Measurements from ENCODE around the gene NUDT21.
"Not testable (repeated sequence)": the region's sequence is repeated elsewhere in the genome, so short reads cannot be mapped to it uniquely, and the experiment has no call there.

The NUDT21 gene

GRCh38 chr16:56415875-56416274, 35.3 kb downstream of the NUDT21 start:
- peaks cover 3% of the 10 kb centered on the region for H3K36me3 Mint-ChIP-seq (ENCODE audit: low read depth)
- H3K9me3 Mint-ChIP-seq = no peaks in the 10 kb centered on the region
- no peak overlapping the region for H3K4me3 Mint-ChIP-seq
- H3K27ac Mint-ChIP-seq = no peak overlapping the region
- H3K4me1 Mint-ChIP-seq (ENCODE audit: low read depth) = peaks cover 15% of the 10 kb centered on the region
- no peaks in the 10 kb centered on the region for H3K27me3 Mint-ChIP-seq (ENCODE audit: low read depth)

DNA sequence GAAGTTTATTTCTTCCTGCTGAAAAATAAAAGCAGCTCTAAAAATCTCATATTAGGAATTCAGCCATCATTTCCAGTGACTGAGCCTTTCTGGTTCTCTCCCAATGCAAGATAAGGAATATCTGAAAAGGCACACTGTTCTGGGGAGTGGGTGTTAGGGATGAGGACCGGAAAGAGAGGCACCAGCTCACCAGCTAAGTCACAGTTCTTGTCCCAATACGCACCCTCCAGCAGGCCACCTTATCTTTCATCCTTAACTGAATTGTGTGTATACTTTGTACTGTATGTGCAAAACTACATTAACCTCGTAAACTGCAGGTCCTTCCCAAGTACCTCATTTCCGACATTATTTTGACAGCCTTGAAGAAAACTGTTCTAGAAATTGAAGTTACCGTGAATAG, 36.8 kb downstream of the NUDT21 start:
- Mint-ChIP-seq H3K4me1 (ENCODE audit: low read depth) (peaks cover 8% of the 10 kb centered on the region), H3K27ac (no peak overlapping the region), H3K4me3 (no peak overlapping the region), H3K9me3 (no peaks in the 10 kb centered on the region), H3K27me3 (ENCODE audit: low read depth) (no peaks in the 10 kb centered on the region), H3K36me3 (ENCODE audit: low read depth) (peaks cover 3% of the 10 kb centered on the region)

GRCh38 chr16:56413381-56413780, 37.8 kb downstream of the NUDT21 start:
- H3K36me3 Mint-ChIP-seq (ENCODE audit: low read depth) = peaks cover 7% of the 10 kb centered on the region

DNA sequence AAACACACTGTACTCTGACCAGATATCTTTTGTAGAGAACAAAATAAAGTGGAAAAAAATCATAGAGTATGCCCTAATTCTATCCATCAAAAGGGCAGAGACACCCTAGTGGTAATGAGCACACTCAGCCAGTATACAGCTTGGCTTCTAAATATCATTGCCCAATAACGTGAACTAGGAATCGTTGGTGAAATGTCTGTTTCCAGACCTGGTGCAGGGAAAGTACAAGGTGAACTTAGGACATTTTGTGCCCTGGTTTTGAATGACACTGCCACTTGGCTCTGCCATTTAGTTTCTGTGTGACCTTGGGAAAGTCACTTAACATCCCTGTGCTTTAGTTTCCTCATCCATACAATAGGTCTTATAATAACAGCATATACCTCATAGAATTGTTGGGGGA, 39.5 kb downstream of the NUDT21 start:
- no peaks in the 10 kb centered on the region for H3K27me3 Mint-ChIP-seq (ENCODE audit: low read depth)
- peaks cover 8% of the 10 kb centered on the region for H3K4me1 Mint-ChIP-seq (ENCODE audit: low read depth)
- H3K36me3 Mint-ChIP-seq (ENCODE audit: low read depth) = peaks cover 9% of the 10 kb centered on the region
- H3K4me3 Mint-ChIP-seq = no peak overlapping the region
- H3K9me3 Mint-ChIP-seq = no peaks in the 10 kb centered on the region
- H3K27ac Mint-ChIP-seq = no peak overlapping the region

More at GRCh38 chr16:56413381-56413780, 37.8 kb downstream of the NUDT21 start:
- H3K9me3 Mint-ChIP-seq = no peaks in the 10 kb centered on the region
- H3K27ac Mint-ChIP-seq = no peak overlapping the region
- peaks cover 8% of the 10 kb centered on the region for H3K4me1 Mint-ChIP-seq (ENCODE audit: low read depth)
- H3K4me3 Mint-ChIP-seq = no peak overlapping the region
- H3K27me3 Mint-ChIP-seq (ENCODE audit: low read depth) = no peaks in the 10 kb centered on the region

DNA sequence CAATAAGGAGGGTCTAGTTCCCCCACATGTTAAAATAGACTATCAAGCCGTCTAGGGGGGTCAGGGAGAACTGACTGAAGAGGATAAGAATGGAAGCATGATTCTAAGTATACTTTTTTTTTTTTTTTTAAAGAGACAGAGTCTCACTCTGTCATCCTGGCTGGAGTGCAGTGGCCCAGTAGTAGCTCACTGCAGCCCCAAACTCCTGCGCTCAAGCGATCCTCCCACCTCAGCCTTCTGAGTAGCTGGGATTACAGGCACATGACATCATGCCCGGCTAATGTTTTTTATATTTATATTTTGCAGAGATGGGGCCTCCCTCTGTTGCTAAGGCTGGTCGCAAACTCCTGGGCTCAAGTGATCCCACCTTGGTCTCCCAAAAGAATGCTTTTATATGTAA, 40.0 kb downstream of the NUDT21 start:
- Mint-ChIP-seq H3K36me3 (ENCODE audit: low read depth) (peaks cover 9% of the 10 kb centered on the region), H3K4me1 (ENCODE audit: low read depth) (peaks cover 8% of the 10 kb centered on the region), H3K4me3 (no peak overlapping the region), H3K27ac (no peak overlapping the region), H3K9me3 (no peaks in the 10 kb centered on the region), H3K27me3 (ENCODE audit: low read depth) (no peaks in the 10 kb centered on the region)

DNA sequence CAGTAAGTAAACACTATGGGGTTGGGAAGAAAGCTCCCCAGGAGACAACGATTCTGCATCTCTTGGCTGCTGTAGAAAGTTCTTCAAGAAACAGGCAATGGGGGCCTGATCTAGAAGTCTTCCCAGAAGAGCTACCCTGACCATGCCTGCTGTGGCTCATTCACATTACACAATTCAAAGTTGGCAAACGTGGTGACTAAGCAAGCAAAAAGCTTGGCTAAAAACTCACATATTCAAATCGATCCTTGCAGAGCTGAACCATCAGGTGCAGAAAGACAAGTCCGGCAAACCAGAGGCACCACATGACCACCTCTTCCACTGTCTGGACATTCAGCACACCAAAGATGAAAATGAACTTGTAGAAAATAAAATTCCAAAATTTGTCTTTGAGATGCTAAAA, 41.9 kb downstream of the NUDT21 start:
- no peaks in the 10 kb centered on the region for H3K27me3 Mint-ChIP-seq (ENCODE audit: low read depth)
- H3K4me3 Mint-ChIP-seq = no peak overlapping the region
- peaks cover 18% of the 10 kb centered on the region for H3K36me3 Mint-ChIP-seq (ENCODE audit: low read depth)
- peaks cover 5% of the 10 kb centered on the region for H3K4me1 Mint-ChIP-seq (ENCODE audit: low read depth)
- no peak overlapping the region for H3K27ac Mint-ChIP-seq
- no peaks in the 10 kb centered on the region for H3K9me3 Mint-ChIP-seq

DNA sequence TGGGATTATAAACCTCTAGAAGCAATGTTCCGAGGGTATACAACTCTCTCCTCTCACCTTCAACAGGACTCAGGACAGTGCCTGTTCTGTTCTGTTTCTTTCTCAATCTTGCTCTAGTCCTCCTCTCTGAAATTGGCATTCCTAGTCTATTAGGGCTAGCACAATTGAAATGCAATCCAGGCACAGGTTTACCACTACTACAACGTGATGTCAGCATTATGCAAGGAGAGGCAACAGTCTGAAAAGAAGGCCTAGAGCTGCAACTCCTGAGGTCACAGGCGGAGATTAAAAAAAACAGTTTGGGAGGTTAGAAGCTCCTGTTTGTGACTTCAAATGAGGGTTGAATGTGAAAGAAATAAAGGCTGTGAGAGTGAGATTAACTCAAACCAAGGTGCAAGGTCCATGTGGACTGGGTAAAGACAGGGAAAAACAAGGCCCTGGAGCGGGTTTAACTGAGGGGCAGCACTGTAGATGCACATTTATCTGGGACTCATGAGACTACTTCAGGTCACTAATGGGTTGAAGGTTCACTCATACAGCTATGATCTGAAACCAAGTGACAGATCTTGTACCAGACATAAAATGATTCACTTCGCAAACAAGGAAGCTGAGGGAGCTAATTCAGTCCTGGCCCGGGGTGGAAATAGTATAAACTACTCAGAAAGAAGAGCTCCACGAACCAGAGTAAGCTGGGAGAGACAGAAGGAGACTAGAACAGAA, 42.6 kb downstream of the NUDT21 start:
- H3K36me3 Mint-ChIP-seq (ENCODE audit: low read depth) = peaks cover 18% of the 10 kb centered on the region
- peaks cover 5% of the 10 kb centered on the region for H3K4me1 Mint-ChIP-seq (ENCODE audit: low read depth)
- H3K27ac Mint-ChIP-seq = no peak overlapping the region
- no peaks in the 10 kb centered on the region for H3K9me3 Mint-ChIP-seq
- H3K27me3 Mint-ChIP-seq (ENCODE audit: low read depth) = no peaks in the 10 kb centered on the region
- no peak overlapping the region for H3K4me3 Mint-ChIP-seq

DNA sequence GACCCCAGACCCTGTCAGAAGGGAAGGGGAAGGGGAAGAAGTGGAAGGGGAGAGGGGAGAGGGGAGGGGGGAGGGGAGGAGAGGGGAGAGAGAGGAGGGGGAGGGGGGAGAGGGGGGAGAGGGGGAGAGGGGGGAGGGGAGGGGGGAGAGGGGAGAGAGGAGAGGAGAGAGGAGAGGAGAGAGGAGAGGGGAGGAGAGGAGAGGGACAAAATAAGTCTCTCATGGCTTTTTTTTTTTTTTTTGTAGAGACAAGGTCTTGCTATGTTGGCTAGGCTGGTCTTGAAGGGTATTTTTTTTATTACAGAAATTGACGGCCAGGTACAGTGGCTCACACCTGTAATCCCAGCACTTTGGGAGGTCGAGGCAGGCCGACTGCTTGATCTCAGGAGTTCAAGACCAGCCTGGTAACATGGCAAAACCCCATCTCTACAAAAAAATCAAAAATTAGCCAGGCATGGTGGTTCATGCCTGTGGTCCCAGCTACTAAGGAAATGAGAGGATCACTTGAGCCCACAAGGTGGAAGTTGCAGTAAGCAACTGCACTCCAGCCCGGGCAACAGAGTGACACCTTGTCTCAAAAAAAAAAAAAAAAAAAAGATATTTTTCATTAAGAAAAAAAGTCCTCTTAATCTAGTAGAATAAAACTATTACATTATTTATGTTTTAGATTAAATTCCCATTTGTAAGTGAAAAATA, 45.0 kb downstream of the NUDT21 start:
- peaks cover 24% of the 10 kb centered on the region for H3K36me3 Mint-ChIP-seq (ENCODE audit: low read depth)
- H3K27ac Mint-ChIP-seq = no peak overlapping the region

GRCh38 chr16:56401482-56401881, 49.6 kb downstream of the NUDT21 start:
- H3K36me3 Mint-ChIP-seq (ENCODE audit: low read depth) = peaks cover 35% of the 10 kb centered on the region
- no peaks in the 10 kb centered on the region for H3K27me3 Mint-ChIP-seq (ENCODE audit: low read depth)
- H3K4me3 Mint-ChIP-seq = no peak overlapping the region
- no peaks in the 10 kb centered on the region for H3K9me3 Mint-ChIP-seq
- peaks cover 5% of the 10 kb centered on the region for H3K4me1 Mint-ChIP-seq (ENCODE audit: low read depth)
- no peak overlapping the region for H3K27ac Mint-ChIP-seq

More for the DNA sequence above, 45.0 kb downstream of the NUDT21 start:
- Mint-ChIP-seq H3K9me3 (no peaks in the 10 kb centered on the region), H3K4me1 (ENCODE audit: low read depth) (peaks cover 5% of the 10 kb centered on the region), H3K4me3 (no peak overlapping the region), H3K27me3 (ENCODE audit: low read depth) (no peaks in the 10 kb centered on the region)

- Mint-ChIP-seq H3K27ac (no peak overlapping the region), H3K9me3 (no peaks in the 10 kb centered on the region), H3K4me1 (ENCODE audit: low read depth) (peaks cover 2% of the 10 kb centered on the region), H3K4me3 (no peak overlapping the region), H3K36me3 (ENCODE audit: low read depth) (peaks cover 39% of the 10 kb centered on the region), H3K27me3 (ENCODE audit: low read depth) (no peaks in the 10 kb centered on the region)
Measured at GRCh38 chr16:56400458-56400857, 50.7 kb downstream of the NUDT21 start.

DNA sequence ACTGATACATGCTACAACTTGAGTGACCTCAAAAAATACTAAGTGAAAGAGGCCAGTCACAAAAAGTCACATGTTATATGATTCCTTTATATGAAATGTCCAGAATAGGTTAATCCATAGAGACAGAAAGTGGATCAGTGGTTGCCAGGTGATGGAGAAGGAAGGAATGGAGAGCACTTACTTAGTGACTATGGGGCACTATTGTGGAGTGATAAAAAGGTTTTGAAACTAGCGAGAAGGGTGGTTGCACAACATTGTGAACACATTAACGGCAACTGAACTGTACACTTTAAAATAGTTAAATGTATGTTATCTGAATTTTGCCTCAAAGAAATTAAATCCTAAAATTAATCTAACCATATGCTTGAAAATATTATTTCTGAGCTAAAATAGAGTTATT, 51.6 kb downstream of the NUDT21 start:
- peaks cover 38% of the 10 kb centered on the region for H3K36me3 Mint-ChIP-seq (ENCODE audit: low read depth)
- H3K4me1 Mint-ChIP-seq (ENCODE audit: low read depth) = no peaks in the 10 kb centered on the region
- H3K4me3 Mint-ChIP-seq = no peak overlapping the region
- H3K27me3 Mint-ChIP-seq (ENCODE audit: low read depth) = no peaks in the 10 kb centered on the region
- H3K27ac Mint-ChIP-seq = no peak overlapping the region
- H3K9me3 Mint-ChIP-seq = no peaks in the 10 kb centered on the region

DNA sequence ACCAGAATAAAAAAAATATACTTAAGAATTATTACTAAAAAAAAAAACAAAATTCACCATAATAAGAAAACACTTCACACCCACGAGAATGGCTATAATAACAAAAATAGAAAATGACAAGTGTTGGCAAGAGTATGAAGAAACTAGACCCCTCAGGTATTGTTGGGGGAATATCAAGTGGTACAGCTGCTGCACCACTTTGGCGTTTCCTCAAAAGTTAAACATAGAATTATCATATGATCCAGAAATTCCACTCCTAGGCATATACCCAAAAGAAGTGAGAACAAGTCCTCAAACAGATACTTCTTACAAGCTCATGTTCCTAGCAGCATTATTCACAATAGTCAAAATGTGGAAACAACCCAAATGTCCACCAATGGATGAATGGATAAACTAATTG, 52.1 kb downstream of the NUDT21 start:
- Mint-ChIP-seq H3K9me3 (no peaks in the 10 kb centered on the region), H3K36me3 (ENCODE audit: low read depth) (peaks cover 35% of the 10 kb centered on the region), H3K27ac (no peak overlapping the region), H3K4me3 (no peak overlapping the region), H3K4me1 (ENCODE audit: low read depth) (no peaks in the 10 kb centered on the region), H3K27me3 (ENCODE audit: low read depth) (no peaks in the 10 kb centered on the region)

DNA sequence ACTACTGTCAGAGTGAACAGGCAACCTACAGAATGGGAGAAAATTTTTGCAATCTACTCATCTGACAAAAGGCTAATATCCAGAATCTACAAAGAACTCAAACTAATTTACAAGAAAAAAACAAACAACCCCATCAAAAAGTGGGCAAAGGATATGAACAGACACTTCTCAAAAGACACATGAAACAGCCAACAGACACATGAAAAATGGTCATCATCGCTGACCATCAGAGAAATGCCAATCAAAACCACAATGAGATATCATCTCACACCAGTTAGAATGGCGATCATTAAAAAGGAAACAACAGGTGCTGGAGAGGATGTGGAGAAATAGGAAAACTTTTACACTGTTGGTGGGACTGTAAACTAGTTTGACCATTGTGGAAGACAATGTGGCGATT, 54.4 kb downstream of the NUDT21 start:
- H3K27ac Mint-ChIP-seq; H3K4me3 Mint-ChIP-seq; H3K4me1 Mint-ChIP-seq (ENCODE audit: low read depth); H3K27me3 Mint-ChIP-seq (ENCODE audit: low read depth); H3K9me3 Mint-ChIP-seq: not testable (repeated sequence)
- peaks cover 41% of the 10 kb centered on the region for H3K36me3 Mint-ChIP-seq (ENCODE audit: low read depth)

GRCh38 chr16:56389554-56389953, 61.6 kb downstream of the NUDT21 start:
- no peaks in the 10 kb centered on the region for H3K27me3 Mint-ChIP-seq (ENCODE audit: low read depth)
- H3K4me3 Mint-ChIP-seq = no peak overlapping the region
- H3K9me3 Mint-ChIP-seq = no peaks in the 10 kb centered on the region
- no peaks in the 10 kb centered on the region for H3K4me1 Mint-ChIP-seq (ENCODE audit: low read depth)
- H3K27ac Mint-ChIP-seq = no peak overlapping the region
- peaks cover 33% of the 10 kb centered on the region for H3K36me3 Mint-ChIP-seq (ENCODE audit: low read depth)

GRCh38 chr16:56388209-56388608, 62.9 kb downstream of the NUDT21 start:
- H3K27me3 Mint-ChIP-seq (ENCODE audit: low read depth) = no peaks in the 10 kb centered on the region

More at GRCh38 chr16:56388209-56388608, 62.9 kb downstream of the NUDT21 start:
- peaks cover 39% of the 10 kb centered on the region for H3K36me3 Mint-ChIP-seq (ENCODE audit: low read depth)
- H3K4me3 Mint-ChIP-seq = no peak overlapping the region
- no peaks in the 10 kb centered on the region for H3K4me1 Mint-ChIP-seq (ENCODE audit: low read depth)
- H3K9me3 Mint-ChIP-seq = peaks cover 5% of the 10 kb centered on the region
- no peak overlapping the region for H3K27ac Mint-ChIP-seq
